GM12891 (cell line): ENCODE data around the gene GFI1.
"Not testable (repeated sequence)": the region's sequence is repeated elsewhere in the genome, so short reads cannot be mapped to it uniquely, and the experiment has no call there.

Source experiments
- DNase-seq: peaks from one replicate; pipeline ENCODE4 v3.0.0; 2011; ENCODE audit warnings: low spot score; ENCODE audit not compliant: insufficient read length
- FAIRE-seq: peaks from 2 replicates; lab custom pipeline; 2011; peaks lifted over from hg19 to GRCh38; lab: Jason Lieb, UNC
- PAX5 ChIP-seq: IDR thresholded peaks from 2 replicates; pipeline ENCODE4 v1.6.1; 2011; ENCODE audit warnings: low read length, moderate library complexity, mild to moderate bottlenecking; ENCODE audit not compliant: insufficient read depth, severe bottlenecking
- POLR2A ChIP-seq: IDR thresholded peaks from 2 replicates; pipeline ENCODE4 v1.6.1; 2011; ENCODE audit warnings: low read depth, low read length, control low read depth
- POLR2AphosphoS5 ChIP-seq: IDR thresholded peaks from 2 replicates; pipeline ENCODE4 v1.6.1; 2011; ENCODE audit warnings: low read depth, low read length, control low read depth
- POU2F2 ChIP-seq: IDR thresholded peaks from 2 replicates; pipeline ENCODE4 v1.6.1; 2011; ENCODE audit warnings: low read depth, mild to moderate bottlenecking, control low read depth, low read length, moderate library complexity
- SPI1 ChIP-seq: IDR thresholded peaks from 2 replicates; pipeline ENCODE4 v1.6.1; 2011; ENCODE audit warnings: low read depth, low read length, control low read depth
- TAF1 ChIP-seq: IDR thresholded peaks from 2 replicates; pipeline ENCODE4 v1.6.1; 2011; ENCODE audit warnings: low read depth, low read length, control low read depth

GFI1 gene

DNA sequence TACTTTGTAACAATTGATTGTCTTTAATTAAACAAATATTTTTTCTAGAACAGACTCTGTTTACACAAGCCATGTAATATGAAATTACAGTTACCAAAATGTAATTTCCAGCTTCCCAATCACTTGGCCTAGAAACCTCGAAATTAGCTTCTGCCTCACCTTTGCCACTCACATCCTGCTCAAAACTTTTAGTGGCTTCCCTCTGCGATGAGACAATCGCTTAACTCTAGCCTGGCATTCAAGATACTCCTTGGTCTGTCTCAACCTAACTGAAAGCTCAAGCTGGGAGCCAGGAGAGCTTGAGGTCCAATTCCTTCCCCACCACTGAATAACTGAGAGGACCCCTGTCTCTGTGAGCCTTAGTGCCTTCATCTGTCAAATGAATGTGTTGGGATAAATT lies 42.8 kb downstream of the GFI1 start:
- no peak for DNase-seq
- TF ChIP-seq TAF1, result no peak
- TF ChIP-seq POLR2A, result no peak
- TF ChIP-seq SPI1, result no peak
- no peak for TF ChIP-seq PAX5
- no peak for TF ChIP-seq POLR2AphosphoS5
- TF ChIP-seq POU2F2, result no peak
- FAIRE-seq, result no peak

DNA sequence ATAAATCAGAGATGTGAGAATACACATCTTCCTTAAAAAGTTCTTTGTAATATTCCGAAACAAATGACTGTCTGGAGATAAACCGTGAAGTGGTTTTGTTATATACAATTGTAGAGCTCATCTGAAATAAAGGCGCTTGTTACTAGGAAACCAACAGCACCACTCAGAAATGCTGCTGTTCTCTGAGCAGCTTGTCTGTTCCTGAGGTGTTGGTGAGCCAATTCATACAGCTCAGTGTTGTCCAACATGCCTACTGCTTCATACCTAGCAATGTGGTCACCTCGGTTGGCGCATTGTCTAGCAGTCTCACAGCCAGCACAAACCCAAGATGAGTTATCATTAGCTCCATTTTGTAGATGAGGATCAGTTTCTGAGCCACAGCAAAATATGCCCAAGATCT lies 44.4 kb downstream of the GFI1 start:
- TF ChIP-seq PAX5 (no peak), POLR2AphosphoS5 (no peak), TAF1 (no peak), POLR2A (no peak), SPI1 (no peak), POU2F2 (no peak)
- DNase-seq, result no peak
- no peak for FAIRE-seq

DNA sequence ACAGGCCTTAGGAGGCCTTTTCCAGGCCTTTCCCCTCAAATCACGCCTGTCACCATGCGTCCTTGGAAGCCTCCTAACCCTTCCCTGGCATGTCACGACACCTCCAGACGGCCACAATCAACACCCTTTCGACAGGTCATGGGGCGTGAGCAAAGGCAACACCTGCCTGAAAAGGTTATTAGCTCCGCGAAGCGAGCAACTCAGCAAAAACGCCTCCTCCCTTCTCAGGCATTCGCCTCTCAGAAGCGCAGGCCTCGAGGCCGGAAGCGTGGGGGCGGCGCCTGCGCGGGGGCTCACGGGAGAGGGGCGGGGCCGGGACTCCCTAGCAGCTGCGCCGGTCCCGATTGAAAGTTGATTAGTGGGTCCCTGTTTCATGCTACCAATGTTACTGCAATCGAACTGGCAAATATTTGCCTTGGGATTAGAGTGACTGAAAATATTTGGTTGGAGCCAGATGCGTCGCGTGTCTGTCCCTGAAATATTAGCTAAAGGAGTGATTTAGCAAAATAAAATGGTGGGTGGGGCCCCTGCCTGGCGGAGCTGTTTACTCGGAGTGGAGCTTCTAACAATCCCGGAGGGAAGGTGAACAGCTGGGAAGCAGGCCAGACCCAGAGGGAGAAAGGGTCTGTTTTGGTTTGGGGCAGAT lies 44.9 kb downstream of the GFI1 start:
- no peak for FAIRE-seq
- no peak for DNase-seq

DNA sequence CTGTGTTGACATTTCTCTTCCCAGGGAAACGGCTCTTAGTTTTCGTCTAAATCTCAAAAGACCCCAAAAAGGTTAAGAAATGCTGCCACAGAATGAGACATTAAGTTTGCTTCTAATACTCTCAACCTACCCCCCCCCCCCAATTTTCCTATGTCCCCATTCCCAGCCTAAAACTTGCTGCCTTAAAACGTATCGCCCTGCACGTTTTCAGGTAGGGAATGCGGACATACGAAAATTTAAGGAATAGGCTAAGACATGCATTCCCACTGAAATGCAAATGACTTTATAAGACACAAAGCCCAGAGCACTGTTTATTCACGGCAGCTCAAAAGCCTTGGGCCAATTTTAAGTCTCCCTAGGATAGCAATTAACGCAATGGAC lies 45.4 kb downstream of the GFI1 start:
- no peak for DNase-seq
- FAIRE-seq, result no peak
- TF ChIP-seq POLR2AphosphoS5 (no peak), POLR2A (no peak), TAF1 (no peak), SPI1 (no peak), POU2F2 (no peak), PAX5 (no peak)

More for the DNA sequence above, 44.9 kb downstream of the GFI1 start:
- no peak for TF ChIP-seq POLR2AphosphoS5
- TF ChIP-seq POLR2A, result no peak
- no peak for TF ChIP-seq PAX5

DNA sequence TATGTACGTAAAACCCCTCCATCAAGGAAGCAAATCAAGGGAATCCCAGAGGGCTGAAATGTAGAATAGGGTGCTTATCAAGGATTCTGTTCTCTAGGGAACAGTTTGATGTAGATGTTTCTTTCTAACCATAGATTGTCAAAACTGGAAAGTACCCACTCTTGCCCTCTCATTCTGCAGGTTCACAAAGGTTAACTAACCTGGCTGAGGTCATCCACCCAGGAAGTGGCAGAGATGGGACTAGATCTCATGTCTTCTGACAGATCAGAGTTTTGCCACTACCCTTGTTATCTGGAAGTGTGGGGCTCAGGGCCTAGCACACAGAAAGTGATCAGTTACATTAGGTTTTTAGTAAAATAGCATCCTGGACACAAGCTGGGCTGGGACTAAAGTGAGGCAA lies 47.4 kb downstream of the GFI1 start:
- TF ChIP-seq PAX5 (no peak), TAF1 (no peak), POLR2AphosphoS5 (no peak), SPI1 (no peak), POLR2A (no peak), POU2F2 (no peak)
- FAIRE-seq (no peak), DNase-seq (no peak)

DNA sequence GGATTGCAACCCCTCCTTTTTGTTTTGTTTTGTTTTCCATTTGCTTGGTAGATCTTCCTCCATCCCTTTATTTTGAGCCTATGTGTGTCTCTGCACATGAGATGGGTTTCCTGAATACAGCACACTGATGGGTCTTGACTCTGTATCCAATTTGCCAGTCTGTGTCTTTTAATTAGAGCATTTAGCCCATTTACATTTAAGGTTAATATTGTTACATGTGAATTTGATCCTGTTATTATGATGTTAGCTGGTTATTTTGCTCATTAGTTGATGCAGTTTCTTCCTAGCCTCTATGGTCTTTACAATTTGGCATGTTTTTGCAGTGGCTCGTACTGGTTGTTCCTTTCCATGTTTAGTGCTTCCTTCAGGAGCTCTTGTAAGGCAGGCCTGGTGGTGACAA lies 52.2 kb downstream of the GFI1 start:
- not testable (repeated sequence) for FAIRE-seq, DNase-seq

DNA sequence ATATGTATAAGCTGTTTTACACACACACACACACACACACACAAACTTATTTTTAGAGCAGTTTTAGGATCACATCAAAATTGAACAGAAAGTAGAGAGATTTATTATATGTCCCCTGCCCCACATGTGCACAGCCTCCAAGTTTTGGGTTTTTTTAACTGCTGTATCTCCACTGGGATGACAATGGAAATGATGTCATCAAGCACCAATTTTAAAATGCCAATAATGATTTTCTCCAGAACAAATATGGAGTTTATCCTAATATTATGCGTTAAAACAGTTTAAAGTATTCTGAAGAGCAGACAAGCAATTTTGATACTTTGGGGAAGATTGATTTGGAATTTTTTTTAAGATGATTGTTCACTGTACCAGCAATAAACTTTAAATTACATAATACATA lies 56.7 kb downstream of the GFI1 start:
- DNase-seq (no peak), FAIRE-seq (no peak)
- TF ChIP-seq POLR2A, result no peak
- TF ChIP-seq POLR2AphosphoS5, result no peak
- no peak for TF ChIP-seq POU2F2
- TF ChIP-seq PAX5, result no peak
- TF ChIP-seq SPI1, result no peak
- no peak for TF ChIP-seq TAF1

DNA sequence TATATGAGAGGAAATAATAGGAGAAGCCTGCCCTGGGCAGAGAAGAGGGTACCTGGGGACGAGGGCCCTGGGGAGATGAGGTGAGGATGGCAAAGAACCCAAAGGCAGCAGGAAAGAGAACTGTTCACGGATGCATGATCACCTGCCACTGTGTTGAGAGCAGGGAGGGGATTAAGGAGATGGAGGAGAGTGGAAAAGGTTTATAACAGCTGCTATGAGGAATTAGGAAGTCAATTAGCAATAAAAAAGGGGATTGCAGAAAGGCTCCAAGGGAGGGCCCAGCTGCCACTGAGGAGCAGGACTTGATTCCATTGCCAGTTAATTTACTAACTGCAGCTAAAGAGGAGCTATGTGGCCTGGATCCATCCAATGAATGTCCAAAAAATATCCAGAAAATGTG lies 61.1 kb downstream of the GFI1 start:
- FAIRE-seq, result no peak
- TF ChIP-seq POLR2AphosphoS5 (no peak), SPI1 (no peak), PAX5 (no peak), POLR2A (no peak), POU2F2 (no peak), TAF1 (no peak)

More for the DNA sequence above, 61.1 kb downstream of the GFI1 start:
- no peak for DNase-seq
